Inferior parietal cortex (tissue), 1 donor: ENCODE data around the gene C6orf132.
"Not testable (repeated sequence)": the region's sequence is repeated elsewhere in the genome, so short reads cannot be mapped to it uniquely, and the experiment has no call there.

Experiments used
- DNase-seq: peaks from one replicate; pipeline ENCODE4 v3.0.0-alpha.2; 2016; ENCODE audit errors: extremely low spot score

Gene C6orf132, protein sequence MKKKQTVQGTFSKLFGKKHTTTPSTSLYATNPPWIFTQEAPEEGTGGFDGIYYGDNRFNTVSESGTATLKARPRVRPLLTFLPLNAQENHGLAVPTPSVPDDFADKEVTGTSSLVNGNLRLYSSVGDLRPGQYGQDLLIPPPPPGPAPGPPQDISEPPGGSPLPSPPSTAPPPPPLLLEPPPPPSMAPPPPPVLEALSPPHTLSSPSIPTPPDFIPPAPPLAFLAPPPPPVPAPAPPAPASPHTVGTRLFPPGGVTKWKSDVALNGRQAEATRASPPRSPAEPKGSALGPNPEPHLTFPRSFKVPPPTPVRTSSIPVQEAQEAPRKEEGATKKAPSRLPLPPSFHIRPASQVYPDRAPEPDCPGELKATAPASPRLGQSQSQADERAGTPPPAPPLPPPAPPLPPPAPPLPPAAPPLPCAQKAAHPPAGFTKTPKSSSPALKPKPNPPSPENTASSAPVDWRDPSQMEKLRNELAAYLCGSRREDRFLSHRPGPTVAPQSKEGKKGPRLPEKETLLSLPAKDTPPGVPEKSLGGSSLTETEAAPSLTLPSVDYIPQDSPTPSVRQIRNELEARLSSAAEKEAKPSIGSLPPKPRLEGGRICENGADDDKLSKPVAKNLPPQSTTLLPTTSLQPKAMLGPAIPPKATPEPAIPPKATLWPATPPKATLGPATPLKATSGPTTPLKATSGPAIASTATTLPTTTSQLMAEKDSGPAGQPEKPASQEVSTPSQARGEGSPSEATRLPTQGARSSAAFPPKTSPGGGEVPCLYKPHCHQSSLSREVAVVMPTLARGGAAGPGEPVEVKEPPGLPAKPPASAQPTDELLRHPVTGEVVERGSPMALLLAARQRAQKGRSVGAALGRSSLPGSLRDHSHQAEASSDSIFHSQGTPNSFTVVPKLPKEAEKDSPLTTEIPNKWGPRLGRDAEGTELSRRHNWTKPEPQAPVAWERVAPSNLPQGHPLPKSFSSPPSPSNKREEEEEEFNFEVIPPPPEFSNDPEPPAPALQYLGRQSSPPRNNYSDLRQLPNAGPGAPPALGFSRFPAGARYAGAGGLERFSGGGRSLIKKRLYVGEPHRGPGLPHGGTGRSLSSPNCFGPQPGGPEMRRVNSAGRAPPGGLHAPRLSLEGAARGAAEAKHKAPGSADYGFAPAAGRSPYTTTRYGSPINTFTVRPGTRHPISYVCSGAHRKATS

GRCh38 chr6:42142118-42142835 is at the start of gene C6orf132:
TSS of gene C6orf132 (minus strand) at chr6:42142620. CDS start at chr6:42142444, 176 bp downstream.
- DNase-seq, result no peak

GRCh38 chr6:42190554-42191183 is 48.2 kb upstream of the C6orf132 start:
- no peak for DNase-seq

GRCh38 chr6:42188406-42188805 is 46.0 kb upstream of the C6orf132 start:
- DNase-seq, result no peak

- no peak for DNase-seq
Observed at GRCh38 chr6:42185597-42185996, 43.2 kb upstream of the C6orf132 start.

DNA sequence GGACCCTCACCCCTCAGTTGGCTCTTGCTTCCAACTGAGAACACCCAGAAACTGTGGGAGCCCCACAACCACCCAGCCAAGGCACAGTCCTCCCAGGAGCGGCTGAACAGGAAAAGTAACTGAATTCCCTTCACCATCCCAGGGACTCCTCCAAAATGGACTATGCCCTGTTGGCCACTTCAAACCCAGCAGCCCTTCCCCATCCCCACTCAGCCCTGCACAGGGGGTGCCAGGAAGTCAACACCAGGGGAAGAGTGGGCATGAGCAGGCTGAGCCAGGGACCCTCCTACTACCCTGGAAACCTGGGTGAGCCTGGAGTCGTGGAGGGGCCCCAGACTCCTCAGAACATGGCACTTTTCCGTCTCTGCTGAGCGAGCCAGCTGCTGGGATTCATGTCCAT is 42.1 kb upstream of the C6orf132 start:
- DNase-seq, result no peak

DNA sequence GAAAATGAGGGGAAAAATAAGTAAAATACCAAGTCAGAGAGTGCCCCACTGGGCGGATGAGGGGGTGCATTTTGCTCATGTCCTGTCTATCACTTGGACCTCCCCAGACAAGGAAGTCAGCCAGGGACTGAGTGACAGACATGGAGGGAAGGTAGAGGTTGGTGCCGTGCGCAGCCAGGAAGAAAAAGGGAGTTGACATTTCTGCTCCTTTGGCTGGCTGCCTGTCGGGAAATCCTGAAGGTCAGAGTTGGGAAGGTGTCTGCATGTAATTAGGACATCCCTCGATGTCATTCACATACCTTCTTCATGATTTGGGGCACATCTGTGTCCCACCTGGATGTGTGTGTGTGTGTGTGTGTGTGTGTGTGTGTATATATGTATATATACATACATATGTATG is 39.7 kb upstream of the C6orf132 start:
- no peak for DNase-seq

- DNase-seq, result no peak
Observed at GRCh38 chr6:42179945-42180313, 37.5 kb upstream of the C6orf132 start.

DNA sequence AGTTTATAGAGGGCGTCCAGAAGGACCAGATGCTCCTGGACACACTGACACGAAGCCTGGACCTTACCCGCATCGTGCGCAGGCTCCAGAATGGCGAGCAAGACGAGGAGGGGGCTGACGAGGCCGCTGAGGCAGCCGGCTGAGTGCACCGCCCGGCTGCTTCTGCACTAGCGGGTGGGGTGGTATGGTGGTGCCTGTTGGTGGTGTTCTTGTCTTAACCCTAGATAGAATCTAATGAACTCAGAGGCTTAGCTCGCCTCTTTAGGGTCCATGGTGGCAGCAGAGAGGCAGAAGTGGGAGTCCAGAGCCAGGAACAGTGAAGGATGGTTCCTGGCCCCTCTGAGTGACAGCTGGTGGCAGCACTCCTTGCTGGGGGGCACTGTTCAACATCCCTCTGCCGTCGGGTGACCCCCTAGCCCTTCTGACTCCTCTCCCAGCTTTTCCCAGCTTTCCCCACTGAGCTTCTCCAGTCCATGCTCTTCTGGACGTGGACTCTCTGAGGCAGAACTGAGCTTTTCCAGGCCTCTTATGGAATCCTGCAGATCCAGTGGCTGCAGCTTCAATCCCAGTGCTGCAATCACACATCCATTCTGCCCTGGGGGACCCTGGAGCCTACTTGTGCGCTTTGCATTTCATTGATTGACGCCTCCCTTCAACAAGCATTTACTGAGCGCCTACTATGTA is 37.0 kb upstream of the C6orf132 start:
- no peak for DNase-seq

- no peak for DNase-seq
Observed at GRCh38 chr6:42177514-42178364, 35.3 kb upstream of the C6orf132 start.

DNA sequence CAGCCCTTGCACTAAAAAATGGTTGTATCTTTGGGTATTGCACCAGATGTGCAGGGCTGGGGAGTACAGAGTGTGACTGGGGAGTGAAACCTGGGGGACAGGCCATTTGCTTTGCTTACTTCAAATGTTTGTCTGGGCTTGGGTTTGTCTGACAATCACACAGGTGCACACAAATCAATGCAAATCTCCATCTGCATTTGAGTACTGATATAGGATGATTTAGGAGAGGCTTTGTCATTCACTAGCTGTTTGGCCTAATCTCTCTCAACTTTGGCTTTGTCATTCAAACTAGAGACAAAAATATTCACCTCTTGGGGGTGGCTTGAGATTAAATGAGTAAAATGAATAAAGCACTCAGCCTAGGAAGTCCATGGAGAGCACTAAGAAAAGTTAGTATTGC is 34.6 kb upstream of the C6orf132 start:
- no peak for DNase-seq

GRCh38 chr6:42175860-42176259 is 33.4 kb upstream of the C6orf132 start:
- DNase-seq, result no peak

- DNase-seq, result no peak
Observed at GRCh38 chr6:42173101-42173500, 30.7 kb upstream of the C6orf132 start, which contains the start of gene GUCA1A. TSS of gene GUCA1A (plus strand) at chr6:42173364. CDS start at chr6:42173614, 250 bp downstream.

DNA sequence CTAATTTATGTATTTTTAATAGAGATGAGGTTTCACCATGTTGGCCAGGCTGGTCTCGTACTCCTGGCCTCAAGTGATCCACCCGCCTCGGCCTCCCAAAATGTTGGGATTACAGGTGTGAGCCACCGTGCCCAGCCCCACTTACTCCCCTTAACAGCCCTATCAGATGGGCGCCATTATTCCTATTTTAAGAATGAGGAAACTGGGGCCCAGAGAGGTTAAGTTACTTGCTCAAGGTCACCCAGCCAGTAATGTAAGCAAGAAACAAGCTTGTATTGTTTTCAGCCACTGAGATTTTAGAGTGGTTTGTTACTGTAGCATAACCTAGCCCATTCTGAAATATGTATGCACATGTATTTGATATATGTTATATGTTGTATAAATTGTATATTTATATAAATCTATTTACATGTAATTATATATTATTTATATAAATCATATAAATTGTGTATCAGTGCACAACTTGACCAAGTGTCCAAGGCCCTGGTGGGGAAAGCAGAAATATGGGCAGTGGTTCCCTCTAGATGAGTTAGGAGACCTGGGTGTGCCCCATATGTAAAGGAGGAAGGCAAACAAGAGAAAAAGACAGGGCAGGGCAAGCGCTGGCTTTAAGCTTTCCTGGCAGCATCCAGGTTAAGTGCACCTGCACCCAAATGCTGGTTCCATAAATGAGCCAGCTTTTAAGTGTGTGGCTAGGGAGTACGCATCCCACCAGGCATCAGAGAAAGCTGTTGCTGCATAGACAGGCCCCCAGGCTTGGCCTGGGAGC is 29.6 kb upstream of the C6orf132 start:
- no peak for DNase-seq

GRCh38 chr6:42169780-42170179 is 27.4 kb upstream of the C6orf132 start:
- not testable (repeated sequence) for DNase-seq

- DNase-seq, result no peak
Observed at GRCh38 chr6:42168650-42169049, 26.2 kb upstream of the C6orf132 start.

DNA sequence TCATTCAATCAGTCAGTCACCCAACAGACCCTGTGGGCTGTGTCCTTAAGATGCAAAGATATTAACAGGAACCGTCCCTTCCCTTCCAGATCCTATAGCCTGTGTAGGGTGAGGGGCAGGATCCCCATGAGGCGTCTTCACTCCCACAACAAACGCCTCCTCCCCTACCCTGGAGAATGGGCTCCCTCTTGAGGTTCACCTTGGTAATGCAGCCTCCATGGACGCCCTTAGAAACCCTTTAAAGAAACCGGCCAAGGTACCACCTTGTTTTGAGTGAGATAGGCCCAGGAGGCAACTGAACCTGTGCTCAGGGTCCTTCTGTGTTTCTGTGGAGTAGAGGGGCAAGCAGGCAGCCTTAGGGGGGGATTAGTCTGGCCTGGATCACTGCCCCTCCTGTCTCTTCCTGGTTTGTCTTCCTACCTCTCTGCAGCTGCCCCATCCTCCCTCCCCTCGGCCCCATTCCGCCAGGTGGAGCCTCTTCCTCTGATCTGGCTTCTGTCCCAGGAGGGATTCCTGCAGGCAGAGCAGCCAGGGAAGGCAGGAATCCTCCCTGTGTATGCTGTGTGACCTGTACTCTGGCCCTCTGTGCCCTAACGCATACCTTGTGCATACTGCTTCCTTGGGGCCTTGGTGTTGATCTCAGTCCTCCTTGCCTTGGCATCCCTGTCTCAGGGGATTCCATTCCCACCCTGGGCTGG is 24.2 kb upstream of the C6orf132 start:
- DNase-seq, result peak; percentile 78

DNA sequence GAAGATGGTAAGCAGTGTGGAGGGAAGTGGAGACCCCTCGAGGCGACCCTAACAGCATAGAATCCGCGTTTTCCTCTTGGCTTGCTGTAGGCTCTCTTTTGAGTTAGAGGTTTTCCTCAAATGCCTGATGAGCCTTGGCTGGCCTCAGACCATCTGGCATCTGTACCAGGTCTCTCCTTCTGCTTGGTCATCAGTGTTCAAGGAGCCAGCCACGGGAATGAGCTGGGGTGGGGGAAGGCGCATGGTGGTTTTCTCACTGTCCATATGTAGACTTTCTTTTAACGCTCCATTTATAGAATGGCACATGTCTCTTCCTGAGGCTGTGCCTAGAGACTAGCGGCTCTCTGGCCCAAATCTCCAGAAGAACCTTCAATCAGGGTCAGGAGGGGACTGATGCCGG is 22.6 kb upstream of the C6orf132 start:
- DNase-seq, result no peak

DNA sequence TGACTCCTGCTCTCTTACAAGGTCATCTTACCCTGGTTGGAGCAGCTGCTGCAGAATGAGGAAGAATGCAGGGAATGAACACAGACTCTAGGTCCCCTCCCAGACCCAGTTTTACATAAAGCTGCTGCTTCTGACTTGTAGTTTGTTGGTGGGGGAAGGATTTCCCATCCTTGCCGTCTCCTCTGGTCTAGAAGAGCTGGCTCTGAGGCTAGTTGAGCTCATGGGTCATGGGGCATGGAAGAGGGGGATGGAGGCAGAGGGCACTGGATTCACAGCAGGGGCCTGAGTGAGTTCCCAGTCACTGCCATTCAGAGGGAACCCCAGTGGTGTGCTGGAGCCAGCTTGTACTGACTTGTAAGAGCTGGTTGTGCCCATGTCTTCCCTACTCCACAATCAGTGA is 21.6 kb upstream of the C6orf132 start:
- no peak for DNase-seq
